ENCODE data around the gene SLC5A6.

SLC5A6 gene

DNA sequence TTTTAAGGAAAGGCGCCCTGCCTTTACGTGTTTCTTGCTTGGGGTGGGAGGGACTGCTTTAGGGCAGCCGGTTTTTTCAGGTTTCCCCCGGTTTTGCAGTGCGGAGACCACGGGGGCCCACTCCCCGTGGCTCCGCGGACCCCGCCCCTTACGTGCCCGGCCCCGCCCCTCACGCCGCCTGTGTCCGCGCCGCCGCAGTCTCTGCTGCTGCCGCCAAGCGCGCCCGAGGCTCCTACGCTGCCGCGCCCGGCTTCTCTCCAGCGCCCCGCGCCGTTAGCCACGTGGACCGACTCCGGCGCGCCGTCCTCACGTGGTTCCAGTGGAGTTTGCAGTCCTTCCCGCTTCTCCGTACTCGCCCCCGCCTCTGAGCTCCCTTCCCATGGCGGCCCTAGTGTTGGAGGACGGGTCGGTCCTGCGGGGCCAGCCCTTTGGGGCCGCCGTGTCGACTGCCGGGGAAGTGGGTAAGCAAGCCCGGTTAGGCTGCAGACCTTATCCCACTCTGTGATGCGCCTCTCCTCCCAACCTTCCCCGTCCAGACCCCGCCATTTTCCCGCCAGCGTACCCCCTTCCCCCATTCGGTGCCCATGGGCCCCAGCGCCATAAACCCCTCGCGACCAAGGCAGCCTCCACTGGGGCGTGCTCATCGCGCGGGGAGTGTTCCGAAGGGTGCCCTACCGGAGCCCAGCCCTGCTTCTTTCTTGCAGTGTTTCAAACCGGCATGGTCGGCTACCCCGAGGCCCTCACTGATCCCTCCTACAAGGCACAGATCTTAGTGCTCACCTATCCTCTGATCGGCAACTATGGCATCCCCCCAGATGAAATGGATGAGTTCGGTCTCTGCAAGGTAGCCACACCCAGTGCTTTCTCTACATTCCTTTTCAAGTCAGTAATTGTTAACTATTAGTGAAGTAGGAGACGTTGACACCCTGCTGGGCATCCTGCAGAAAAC, 5.4 kb upstream of the SLC5A6 start, which contains the start of gene CAD (continued):
- TF ChIP-seq, protein P1, sequence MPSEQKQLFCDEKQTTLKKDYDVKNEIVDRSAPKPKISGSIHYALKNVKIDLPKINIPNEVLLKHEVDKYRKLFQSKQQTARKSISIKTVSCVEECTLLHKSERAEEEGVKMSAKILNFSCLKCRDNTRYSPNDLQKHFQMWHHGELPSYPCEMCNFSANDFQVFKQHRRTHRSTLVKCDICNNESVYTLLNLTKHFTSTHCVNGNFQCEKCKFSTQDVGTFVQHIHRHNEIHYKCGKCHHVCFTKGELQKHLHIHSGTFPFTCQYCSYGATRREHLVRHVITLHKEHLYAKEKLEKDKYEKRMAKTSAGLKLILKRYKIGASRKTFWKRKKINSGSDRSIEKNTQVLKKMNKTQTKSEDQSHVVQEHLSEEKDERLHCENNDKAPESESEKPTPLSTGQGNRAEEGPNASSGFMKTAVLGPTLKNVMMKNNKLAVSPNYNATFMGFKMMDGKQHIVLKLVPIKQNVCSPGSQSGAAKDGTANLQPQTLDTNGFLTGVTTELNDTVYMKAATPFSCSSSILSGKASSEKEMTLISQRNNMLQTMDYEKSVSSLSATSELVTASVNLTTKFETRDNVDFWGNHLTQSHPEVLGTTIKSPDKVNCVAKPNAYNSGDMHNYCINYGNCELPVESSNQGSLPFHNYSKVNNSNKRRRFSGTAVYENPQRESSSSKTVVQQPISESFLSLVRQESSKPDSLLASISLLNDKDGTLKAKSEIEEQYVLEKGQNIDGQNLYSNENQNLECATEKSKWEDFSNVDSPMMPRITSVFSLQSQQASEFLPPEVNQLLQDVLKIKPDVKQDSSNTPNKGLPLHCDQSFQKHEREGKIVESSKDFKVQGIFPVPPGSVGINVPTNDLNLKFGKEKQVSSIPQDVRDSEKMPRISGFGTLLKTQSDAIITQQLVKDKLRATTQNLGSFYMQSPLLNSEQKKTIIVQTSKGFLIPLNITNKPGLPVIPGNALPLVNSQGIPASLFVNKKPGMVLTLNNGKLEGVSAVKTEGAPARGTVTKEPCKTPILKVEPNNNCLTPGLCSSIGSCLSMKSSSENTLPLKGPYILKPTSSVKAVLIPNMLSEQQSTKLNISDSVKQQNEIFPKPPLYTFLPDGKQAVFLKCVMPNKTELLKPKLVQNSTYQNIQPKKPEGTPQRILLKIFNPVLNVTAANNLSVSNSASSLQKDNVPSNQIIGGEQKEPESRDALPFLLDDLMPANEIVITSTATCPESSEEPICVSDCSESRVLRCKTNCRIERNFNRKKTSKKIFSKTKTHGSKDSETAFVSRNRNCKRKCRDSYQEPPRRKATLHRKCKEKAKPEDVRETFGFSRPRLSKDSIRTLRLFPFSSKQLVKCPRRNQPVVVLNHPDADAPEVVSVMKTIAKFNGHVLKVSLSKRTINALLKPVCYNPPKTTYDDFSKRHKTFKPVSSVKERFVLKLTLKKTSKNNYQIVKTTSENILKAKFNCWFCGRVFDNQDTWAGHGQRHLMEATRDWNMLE (tag by site-specific recombination; conservative IDR thresholded peaks at IDR 0.05; ENCODE audit: low read depth): no peak
- TF ChIP-seq, protein P2, sequence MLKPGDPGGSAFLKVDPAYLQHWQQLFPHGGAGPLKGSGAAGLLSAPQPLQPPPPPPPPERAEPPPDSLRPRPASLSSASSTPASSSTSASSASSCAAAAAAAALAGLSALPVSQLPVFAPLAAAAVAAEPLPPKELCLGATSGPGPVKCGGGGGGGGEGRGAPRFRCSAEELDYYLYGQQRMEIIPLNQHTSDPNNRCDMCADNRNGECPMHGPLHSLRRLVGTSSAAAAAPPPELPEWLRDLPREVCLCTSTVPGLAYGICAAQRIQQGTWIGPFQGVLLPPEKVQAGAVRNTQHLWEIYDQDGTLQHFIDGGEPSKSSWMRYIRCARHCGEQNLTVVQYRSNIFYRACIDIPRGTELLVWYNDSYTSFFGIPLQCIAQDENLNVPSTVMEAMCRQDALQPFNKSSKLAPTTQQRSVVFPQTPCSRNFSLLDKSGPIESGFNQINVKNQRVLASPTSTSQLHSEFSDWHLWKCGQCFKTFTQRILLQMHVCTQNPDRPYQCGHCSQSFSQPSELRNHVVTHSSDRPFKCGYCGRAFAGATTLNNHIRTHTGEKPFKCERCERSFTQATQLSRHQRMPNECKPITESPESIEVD (tag by site-specific recombination; IDR thresholded peaks at IDR 0.05): no peak
- TF ChIP-seq, protein P3, sequence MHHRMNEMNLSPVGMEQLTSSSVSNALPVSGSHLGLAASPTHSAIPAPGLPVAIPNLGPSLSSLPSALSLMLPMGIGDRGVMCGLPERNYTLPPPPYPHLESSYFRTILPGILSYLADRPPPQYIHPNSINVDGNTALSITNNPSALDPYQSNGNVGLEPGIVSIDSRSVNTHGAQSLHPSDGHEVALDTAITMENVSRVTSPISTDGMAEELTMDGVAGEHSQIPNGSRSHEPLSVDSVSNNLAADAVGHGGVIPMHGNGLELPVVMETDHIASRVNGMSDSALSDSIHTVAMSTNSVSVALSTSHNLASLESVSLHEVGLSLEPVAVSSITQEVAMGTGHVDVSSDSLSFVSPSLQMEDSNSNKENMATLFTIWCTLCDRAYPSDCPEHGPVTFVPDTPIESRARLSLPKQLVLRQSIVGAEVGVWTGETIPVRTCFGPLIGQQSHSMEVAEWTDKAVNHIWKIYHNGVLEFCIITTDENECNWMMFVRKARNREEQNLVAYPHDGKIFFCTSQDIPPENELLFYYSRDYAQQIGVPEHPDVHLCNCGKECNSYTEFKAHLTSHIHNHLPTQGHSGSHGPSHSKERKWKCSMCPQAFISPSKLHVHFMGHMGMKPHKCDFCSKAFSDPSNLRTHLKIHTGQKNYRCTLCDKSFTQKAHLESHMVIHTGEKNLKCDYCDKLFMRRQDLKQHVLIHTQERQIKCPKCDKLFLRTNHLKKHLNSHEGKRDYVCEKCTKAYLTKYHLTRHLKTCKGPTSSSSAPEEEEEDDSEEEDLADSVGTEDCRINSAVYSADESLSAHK (tag by site-specific recombination; IDR thresholded peaks at IDR 0.05): no peak
- TF ChIP-seq ZBTB20 (tag by site-specific recombination; IDR thresholded peaks at IDR 0.05): peak; percentile 68; the same call in 1 of the 2 replicates
- TF ChIP-seq ZNF658 (tag by site-specific recombination; IDR thresholded peaks at IDR 0.05): no peak
- TF ChIP-seq ZNF23 (tag by site-specific recombination; IDR thresholded peaks at IDR 0.05; ENCODE audit: borderline replicate concordance): no peak
- peak; percentile 80 for TF ChIP-seq YY1 (tag by site-specific recombination; IDR thresholded peaks at IDR 0.05)
- TF ChIP-seq ZNF335 (tag by site-specific recombination; conservative IDR thresholded peaks at IDR 0.05): peak; percentile 99
- TF ChIP-seq WT1 (tag by site-specific recombination; IDR thresholded peaks at IDR 0.05): peak; percentile 25; the same call in 1 of the 2 replicates
- no peak for TF ChIP-seq ZNF571 (tag by site-specific recombination; IDR thresholded peaks at IDR 0.05)
- peak; percentile 66 for TF ChIP-seq SP3 (tag by site-specific recombination; IDR thresholded peaks at IDR 0.05)
- TF ChIP-seq ZNF24 (tag by site-specific recombination; IDR thresholded peaks at IDR 0.05): no peak
- no peak for TF ChIP-seq ZNF426 (tag by site-specific recombination; IDR thresholded peaks at IDR 0.05)
- peak; percentile 79 for TF ChIP-seq ZXDB (tag by site-specific recombination; IDR thresholded peaks at IDR 0.05)
- TF ChIP-seq ZNF837 (tag by site-specific recombination; IDR thresholded peaks at IDR 0.05): no peak
- TF ChIP-seq, protein P4, sequence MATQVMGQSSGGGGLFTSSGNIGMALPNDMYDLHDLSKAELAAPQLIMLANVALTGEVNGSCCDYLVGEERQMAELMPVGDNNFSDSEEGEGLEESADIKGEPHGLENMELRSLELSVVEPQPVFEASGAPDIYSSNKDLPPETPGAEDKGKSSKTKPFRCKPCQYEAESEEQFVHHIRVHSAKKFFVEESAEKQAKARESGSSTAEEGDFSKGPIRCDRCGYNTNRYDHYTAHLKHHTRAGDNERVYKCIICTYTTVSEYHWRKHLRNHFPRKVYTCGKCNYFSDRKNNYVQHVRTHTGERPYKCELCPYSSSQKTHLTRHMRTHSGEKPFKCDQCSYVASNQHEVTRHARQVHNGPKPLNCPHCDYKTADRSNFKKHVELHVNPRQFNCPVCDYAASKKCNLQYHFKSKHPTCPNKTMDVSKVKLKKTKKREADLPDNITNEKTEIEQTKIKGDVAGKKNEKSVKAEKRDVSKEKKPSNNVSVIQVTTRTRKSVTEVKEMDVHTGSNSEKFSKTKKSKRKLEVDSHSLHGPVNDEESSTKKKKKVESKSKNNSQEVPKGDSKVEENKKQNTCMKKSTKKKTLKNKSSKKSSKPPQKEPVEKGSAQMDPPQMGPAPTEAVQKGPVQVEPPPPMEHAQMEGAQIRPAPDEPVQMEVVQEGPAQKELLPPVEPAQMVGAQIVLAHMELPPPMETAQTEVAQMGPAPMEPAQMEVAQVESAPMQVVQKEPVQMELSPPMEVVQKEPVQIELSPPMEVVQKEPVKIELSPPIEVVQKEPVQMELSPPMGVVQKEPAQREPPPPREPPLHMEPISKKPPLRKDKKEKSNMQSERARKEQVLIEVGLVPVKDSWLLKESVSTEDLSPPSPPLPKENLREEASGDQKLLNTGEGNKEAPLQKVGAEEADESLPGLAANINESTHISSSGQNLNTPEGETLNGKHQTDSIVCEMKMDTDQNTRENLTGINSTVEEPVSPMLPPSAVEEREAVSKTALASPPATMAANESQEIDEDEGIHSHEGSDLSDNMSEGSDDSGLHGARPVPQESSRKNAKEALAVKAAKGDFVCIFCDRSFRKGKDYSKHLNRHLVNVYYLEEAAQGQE (tag by site-specific recombination; IDR thresholded peaks at IDR 0.05): peak; percentile 31; the same call in 1 of the 2 replicates
- TF ChIP-seq, protein P5, sequence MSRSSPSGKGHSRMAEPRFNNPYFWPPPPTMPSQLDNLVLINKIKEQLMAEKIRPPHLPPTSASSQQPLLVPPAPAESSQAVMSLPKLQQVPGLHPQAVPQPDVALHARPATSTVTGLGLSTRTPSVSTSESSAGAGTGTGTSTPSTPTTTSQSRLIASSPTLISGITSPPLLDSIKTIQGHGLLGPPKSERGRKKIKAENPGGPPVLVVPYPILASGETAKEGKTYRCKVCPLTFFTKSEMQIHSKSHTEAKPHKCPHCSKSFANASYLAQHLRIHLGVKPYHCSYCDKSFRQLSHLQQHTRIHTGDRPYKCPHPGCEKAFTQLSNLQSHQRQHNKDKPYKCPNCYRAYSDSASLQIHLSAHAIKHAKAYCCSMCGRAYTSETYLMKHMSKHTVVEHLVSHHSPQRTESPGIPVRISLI (tag by site-specific recombination; IDR thresholded peaks at IDR 0.05): peak; percentile 54; the same call in 1 of the 2 replicates
- no peak for TF ChIP-seq ZNF623 (tag by site-specific recombination; IDR thresholded peaks at IDR 0.05)
- TF ChIP-seq ZNF133 (tag by site-specific recombination; IDR thresholded peaks at IDR 0.05): no peak
- 0 out of 2 replicates have a peak, but pooled peaks have one; percentile 24 for TF ChIP-seq GLIS1 (tag by site-specific recombination; IDR thresholded peaks at IDR 0.05)
- TF ChIP-seq ZNF660 (tag by site-specific recombination; IDR thresholded peaks at IDR 0.05): 0 out of 2 replicates have a peak, but pooled peaks have one; percentile 64
- peak; percentile 71 for TF ChIP-seq YY2 (tag by site-specific recombination; IDR thresholded peaks at IDR 0.05)
- no peak for TF ChIP-seq ZNF354C (tag by site-specific recombination; IDR thresholded peaks at IDR 0.05; ENCODE audit: borderline replicate concordance, low read depth)
